ENCODE measurements around the gene PDLIM7.

- TF ChIP-seq CTCF (IDR thresholded peaks at IDR 0.05; ENCODE audit: insufficient read depth, low read length) (peak; percentile 70), SPI1 (IDR thresholded peaks at IDR 0.05; ENCODE audit: borderline replicate concordance, low read depth) (no peak), POLR2AphosphoS5 (IDR thresholded peaks at IDR 0.05; ENCODE audit: low read depth) (no peak), REST (IDR thresholded peaks at IDR 0.05; ENCODE audit: insufficient replicate concordance, low read depth) (no peak)
Measured at GRCh38 chr5:177454397-177455035, 42.9 kb downstream of the PDLIM7 start.

All from HL-60 (cell line).